GM19397 (cell line): ENCODE results near the gene ZSWIM1.

Source experiments
- ATAC-seq: cut with Tn5 transposase; IDR thresholded peaks from one replicate; pipeline ENCODE4 v1.9.1; 2021; ENCODE audit warnings: mild to moderate bottlenecking, moderate library complexity; ENCODE audit not compliant: unreplicated experiment

Gene ZSWIM1

GRCh38 chr20:45880988-45881788 lies at the start of gene ZSWIM1:
Gene ZSWIM1, plus strand, starts transcription at chr20:45881227. Its CDS starts 1,366 bp downstream, at chr20:45882593.
- ATAC-seq = peak; percentile 97

GRCh38 chr20:45832619-45833018 lies 48.4 kb upstream of the ZSWIM1 start:
- ATAC-seq = no peak

GRCh38 chr20:45833030-45833882 lies 47.8 kb upstream of the ZSWIM1 start, which contains the start of gene SNX21:
Gene SNX21, plus strand, starts transcription at chr20:45833799. Its CDS starts 121 bp downstream, at chr20:45833920.
- no peak for ATAC-seq

GRCh38 chr20:45833883-45834796 lies 46.9 kb upstream of the ZSWIM1 start:
- ATAC-seq = no peak

GRCh38 chr20:45834797-45835161 lies 46.2 kb upstream of the ZSWIM1 start:
- no peak for ATAC-seq

GRCh38 chr20:45835329-45835765 lies 45.7 kb upstream of the ZSWIM1 start:
- no peak for ATAC-seq

GRCh38 chr20:45835825-45836224 lies 45.2 kb upstream of the ZSWIM1 start:
- no peak for ATAC-seq

GRCh38 chr20:45836841-45837240 lies 44.2 kb upstream of the ZSWIM1 start:
- ATAC-seq = no peak

- no peak for ATAC-seq
Measured at GRCh38 chr20:45840700-45841198, 40.3 kb upstream of the ZSWIM1 start.

GRCh38 chr20:45841407-45842129 lies 39.5 kb upstream of the ZSWIM1 start:
- no peak for ATAC-seq

GRCh38 chr20:45842169-45842812 lies 38.7 kb upstream of the ZSWIM1 start:
- ATAC-seq = no peak

- ATAC-seq = no peak
Measured at GRCh38 chr20:45843506-45843905, 37.5 kb upstream of the ZSWIM1 start.

- no peak for ATAC-seq
Measured at GRCh38 chr20:45845452-45845851, 35.6 kb upstream of the ZSWIM1 start.

GRCh38 chr20:45848421-45848820 lies 32.6 kb upstream of the ZSWIM1 start:
- ATAC-seq = no peak

- ATAC-seq = no peak
Measured at GRCh38 chr20:45848969-45849582, 32.0 kb upstream of the ZSWIM1 start.

GRCh38 chr20:45850238-45850637 lies 30.8 kb upstream of the ZSWIM1 start:
- ATAC-seq = no peak

- no peak for ATAC-seq
Measured at GRCh38 chr20:45850926-45851325, 30.1 kb upstream of the ZSWIM1 start.

- ATAC-seq = no peak
Measured at GRCh38 chr20:45851501-45851900, 29.5 kb upstream of the ZSWIM1 start.

- no peak for ATAC-seq
Measured at GRCh38 chr20:45852326-45852725, 28.7 kb upstream of the ZSWIM1 start.
